HG03354 (cell line): ENCODE data around the gene MEGF6.
"Not testable (repeated sequence)": the region's sequence is repeated elsewhere in the genome, so short reads cannot be mapped to it uniquely, and the experiment has no call there.

Experiments
- ATAC-seq: cut with Tn5 transposase; IDR thresholded peaks from one replicate; pipeline ENCODE4 v1.9.1; 2021; ENCODE audit warnings: mild to moderate bottlenecking; ENCODE audit not compliant: unreplicated experiment, poor library complexity, severe bottlenecking

MEGF6 gene

DNA sequence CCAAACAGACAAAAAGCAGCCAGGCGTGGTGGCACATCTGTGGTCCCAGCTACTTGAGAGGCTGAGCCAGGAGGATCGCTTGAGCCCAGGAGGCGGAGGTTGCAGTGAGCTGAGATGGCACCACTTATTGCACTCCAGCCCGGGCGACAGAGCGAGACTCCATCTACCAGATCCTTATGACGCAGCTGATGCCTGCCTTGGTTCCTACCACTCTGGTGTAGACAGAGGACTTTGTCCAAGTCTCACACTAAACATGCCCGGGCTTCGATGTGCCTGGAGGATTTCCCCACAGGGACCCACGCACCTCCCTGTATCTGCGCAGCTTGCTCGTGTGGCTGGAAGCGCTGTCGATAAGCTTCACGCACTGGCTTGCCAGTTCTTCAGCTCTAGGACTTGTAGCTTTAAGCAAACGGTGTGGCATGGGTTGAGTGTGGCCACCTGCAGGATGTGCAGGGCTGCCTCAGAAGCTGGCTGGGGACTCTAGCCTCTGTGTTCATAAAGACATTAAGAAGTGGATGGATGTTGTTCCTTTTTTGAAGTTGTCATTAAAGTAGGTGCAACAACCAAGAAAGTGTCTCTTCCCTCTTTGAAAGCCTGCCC is 18.4 kb upstream of the MEGF6 start:
- no peak for ATAC-seq

GRCh38 chr1:3628445-3628844 is 17.1 kb upstream of the MEGF6 start:
- no peak for ATAC-seq

DNA sequence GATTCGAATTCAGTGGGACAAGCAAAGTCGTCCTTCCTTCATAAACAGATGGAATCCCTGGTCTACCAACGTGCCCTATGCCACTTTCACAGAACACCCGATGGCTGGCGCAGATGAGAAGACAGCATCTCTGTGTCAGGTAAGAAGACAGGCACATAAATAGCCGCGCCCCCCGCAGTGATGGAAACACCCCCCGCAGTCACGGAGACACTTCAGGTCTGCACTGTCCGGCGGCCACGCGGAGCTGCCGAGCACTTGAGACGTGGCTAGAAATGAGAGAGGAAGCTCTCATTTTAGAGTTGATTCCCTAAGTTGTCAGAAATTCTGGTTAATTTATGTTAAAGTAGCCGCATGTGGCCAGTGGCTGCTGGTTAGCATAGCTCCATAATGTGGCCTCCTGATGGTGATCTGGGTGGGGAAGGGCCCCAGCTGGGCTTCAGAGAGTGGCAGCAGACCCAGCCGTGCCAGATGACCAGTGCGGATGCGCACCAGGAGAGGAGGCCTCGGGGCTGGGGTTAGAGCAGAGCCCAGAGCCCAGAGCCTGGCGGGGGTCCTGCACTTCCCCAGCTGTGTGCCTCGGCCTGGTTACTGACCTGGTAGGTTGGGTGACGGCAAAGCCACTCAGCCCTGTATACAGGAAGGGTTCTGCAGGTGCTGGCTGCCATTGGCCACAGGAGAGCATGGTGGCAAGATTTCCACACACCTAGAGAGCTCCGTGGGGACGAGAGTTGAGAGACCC is 16.4 kb upstream of the MEGF6 start:
- no peak for ATAC-seq

DNA sequence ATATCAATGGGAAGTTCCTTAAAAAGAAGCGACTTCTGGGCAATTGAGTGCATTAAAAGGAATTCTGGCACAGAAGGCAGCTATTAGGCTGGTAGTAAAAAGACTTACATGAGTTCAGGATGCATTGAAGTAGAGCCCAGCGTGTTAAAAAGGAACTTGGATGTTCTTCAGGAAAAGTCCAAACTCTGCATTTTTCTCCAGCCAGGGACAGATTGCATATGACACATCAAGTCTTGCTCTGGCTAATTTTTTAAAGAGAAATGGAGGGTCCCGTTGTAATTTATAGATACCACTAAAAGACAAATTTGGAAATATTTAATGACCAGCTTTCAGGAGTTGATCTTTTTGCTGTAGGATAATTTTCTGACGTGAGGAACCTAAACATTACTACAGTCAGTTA is 14.7 kb upstream of the MEGF6 start:
- ATAC-seq = no peak

- ATAC-seq = peak; percentile 16
Measured at GRCh38 chr1:3625151-3625907, 14.0 kb upstream of the MEGF6 start.

- peak; percentile 96 for ATAC-seq
Measured at GRCh38 chr1:3624200-3625136, 13.2 kb upstream of the MEGF6 start, which contains the start of gene TPRG1L. Gene TPRG1L (plus strand): TSS chr1:3625015. CDS start chr1:3625073, 58 bp downstream.

GRCh38 chr1:3623441-3624199 is 12.3 kb upstream of the MEGF6 start:
- no peak for ATAC-seq

DNA sequence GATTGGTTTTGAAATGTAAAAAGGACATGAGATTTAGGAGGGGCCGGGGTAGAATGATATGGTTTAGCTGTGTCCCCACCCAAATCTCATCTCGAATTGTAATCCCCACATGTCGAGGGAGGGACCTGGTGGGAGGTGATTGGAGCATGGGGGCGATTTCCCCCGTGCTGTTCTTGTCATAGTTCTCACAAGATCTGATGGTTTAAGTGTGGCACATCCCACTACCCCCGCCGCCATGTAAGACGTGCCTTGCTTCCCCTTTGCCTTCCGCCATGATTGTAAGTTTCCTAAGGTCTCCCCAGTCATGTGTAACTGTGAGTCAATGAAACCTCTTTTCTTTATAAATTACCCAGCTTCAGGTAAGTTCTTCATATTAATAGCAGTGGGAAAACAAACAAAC is 10.8 kb upstream of the MEGF6 start:
- not testable (repeated sequence) for ATAC-seq

GRCh38 chr1:3621151-3621671 is 9.9 kb upstream of the MEGF6 start:
- not testable (repeated sequence) for ATAC-seq

- ATAC-seq = no peak
Measured at GRCh38 chr1:3620708-3621107, 9.4 kb upstream of the MEGF6 start.

DNA sequence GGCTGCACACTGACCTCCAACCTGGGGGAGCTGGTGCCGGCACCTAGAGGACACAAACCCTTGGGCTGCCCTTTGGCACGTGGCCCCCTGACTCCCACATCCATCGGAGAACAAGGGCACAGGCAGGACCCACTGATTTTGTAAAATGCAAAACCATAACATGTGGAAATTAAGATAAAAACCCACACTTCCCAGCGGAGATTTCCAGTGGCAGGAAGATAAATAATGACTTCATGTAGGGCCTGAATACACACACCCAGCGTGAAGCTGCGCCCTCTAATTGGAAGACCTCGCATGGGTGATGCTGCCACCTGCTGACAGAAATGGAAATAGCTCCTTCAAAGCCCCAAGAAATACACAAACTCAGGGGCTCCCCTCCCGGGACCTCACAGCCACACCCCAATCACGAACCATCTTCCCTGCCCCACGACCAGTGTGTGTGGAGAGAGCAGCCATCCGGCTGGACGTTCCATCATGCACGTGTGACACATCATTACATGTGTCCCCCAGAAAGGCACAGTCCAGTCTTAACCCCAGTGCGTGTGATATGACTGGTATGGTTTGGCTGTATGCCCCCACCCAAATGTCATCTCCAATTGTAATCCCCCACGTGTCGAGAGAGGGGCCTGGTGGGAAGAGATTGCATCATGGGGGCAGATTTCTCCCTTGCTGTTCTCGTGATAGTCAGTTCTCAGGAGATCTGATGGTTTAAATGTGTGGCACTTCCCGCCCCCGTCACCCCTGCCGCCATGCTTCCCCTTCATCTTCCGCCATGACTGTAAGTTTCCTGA is 7.8 kb upstream of the MEGF6 start:
- ATAC-seq = peak; percentile 60

- no peak for ATAC-seq
Measured at GRCh38 chr1:3618531-3618880, 7.2 kb upstream of the MEGF6 start.

DNA sequence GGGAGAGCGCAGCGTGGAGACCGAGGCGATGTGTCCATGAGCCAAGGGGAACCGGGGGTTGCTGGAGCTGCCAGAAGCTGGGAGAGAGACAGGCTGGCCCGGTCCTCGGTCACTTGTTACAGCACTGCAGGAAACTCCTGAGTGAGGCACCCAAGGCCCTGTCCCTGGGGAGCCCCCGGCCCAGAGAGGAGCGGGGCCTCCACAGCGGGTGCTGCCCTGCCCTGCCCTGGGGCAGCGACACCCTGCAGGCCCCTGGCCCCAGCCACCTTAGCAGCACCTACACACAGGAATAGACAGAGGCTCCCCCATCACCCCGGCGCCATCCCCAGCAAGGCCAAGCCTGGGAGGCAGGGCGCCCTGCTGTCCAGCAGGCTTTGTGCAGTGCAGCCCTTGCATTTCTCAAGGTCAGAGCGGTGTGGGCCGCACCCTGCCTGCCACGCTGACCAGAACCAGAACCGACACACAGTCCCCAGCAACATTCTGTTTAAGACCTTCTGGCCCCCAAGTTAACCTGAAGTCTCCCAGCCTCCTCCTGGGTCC is 6.6 kb upstream of the MEGF6 start:
- no peak for ATAC-seq

DNA sequence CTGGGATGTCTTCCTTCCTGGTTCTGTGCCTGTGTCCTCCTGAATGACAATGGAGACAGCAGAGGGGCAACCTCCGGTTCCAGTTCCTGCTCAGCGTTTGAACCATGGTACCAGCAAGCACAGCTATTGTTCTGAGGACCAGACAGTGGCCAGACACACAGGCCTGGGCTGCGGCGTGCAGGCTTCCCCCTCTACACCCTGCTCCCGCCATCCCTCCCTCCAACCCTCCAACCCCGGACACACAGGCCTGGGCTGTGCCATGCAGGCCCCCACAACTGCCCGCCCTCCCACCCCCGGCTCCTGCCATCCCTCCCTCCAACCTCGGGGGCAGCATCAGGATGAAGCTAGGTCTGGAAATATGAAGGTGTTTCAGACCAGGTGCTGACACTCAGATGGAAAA is 5.6 kb upstream of the MEGF6 start:
- no peak for ATAC-seq

- no peak for ATAC-seq
Measured at GRCh38 chr1:3614755-3615742, 3.7 kb upstream of the MEGF6 start.

GRCh38 chr1:3612123-3612522 is 815 bp upstream of the MEGF6 start:
- ATAC-seq = no peak
